COLO829 (cell line): Measurements from ENCODE around the gene MAN1C1.
"Not testable (repeated sequence)": the region's sequence is repeated elsewhere in the genome, so short reads cannot be mapped to it uniquely, and the experiment has no call there.

Experiments used
- DNase-seq: peaks from one replicate; pipeline ENCODE4 v3.0.0; 2012; ENCODE audit warnings: low spot score

Gene MAN1C1

GRCh38 chr1:25634896-25635295 lies 18.3 kb downstream of the MAN1C1 start:
- no peak for DNase-seq

DNA sequence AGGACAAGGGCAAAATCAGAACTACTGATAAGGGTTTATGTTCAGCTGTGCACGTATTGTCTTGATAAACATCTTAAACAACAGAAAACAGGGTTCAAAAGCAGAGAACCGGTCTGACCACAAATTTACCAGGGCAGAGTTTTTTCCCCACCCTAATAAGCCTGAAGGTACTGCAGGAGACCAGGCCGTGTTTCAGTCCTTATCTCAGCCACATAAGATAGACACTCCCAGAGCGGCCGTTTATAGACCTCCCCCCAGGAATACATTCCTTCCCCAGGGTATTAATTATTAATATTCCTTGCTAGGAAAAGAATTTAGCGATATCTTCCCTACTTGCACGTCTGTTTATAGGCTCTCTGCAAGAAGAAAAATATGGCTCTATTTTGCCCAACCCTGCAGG lies 19.6 kb downstream of the MAN1C1 start:
- DNase-seq, result not testable (repeated sequence)

DNA sequence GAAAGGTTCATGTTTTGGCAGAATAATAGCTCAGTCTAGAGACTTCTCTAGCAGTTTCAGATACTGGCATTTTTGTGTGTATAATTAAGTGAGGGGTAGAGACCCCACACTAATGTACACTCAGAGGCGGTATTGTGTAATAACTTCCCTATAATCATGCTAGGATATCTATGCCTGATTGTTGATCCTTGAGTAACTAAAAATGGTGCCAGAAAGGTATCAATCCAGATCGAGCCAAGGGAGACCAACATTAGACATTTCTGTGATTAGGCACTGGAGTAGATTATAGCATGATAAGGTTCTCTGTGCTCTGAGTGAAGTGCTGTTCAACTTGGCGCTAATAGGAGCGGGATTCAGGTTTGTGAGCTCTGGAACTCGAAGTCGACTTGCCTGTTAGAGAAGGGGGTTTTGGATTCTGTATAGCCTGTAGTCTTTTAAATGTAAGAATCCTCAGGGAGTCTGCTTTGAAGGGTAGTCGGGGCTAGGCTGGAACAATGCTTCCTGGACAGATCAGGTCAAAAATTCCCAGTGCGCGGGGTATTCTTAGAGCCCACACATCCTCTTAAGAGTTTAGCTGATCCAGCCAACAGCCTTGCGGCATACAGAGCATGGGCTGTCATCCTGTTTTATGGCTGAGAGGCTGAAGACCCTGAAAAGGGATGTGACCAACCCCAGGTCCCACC lies 24.2 kb downstream of the MAN1C1 start:
- DNase-seq, result no peak

DNA sequence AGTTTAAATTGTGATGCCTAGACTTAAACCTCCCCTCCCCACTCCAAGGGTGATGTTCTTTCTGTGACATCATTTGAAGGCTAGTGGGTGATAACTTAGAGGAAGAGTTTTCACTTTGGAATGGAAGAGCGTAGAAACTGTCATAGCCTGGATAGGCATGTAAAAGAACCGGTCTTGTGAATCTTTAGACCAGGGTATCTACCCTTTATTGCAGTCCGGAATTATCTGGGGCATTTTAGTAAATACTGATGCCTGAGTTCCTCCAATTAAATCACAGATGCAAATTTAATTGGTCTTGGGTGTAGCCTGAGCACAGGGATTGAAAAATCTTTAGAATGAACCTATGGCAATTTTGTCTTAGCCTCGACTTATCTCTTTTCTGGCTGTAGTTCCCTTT lies 24.7 kb downstream of the MAN1C1 start:
- DNase-seq, result no peak

GRCh38 chr1:25641931-25642573 lies 25.5 kb downstream of the MAN1C1 start:
- DNase-seq, result no peak

DNA sequence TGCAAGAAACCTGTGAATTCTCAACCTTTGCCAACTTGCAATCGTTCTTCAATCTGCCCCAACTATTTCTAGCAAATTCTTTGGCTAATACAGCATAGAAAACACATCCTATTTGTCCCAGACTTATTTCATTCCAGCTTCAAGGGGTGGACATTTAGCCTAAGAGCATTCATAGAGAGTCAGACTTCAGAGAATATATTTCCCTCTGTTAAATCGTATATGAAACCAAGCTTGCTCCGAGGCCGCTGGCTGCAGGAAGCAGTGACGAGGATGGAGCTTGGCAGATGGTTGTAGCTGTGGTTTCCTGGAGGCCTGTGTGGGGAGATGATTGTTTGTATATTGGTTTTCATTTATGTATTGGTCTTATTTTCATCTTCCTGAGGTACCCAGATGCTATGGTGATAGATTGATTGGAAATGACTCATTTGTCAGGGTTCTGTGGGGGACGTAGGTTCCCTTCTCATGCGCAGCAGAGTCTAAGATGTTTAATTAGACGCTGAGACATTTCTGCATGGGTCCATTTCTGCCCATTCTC lies 26.1 kb downstream of the MAN1C1 start:
- no peak for DNase-seq

GRCh38 chr1:25643929-25644328 lies 27.3 kb downstream of the MAN1C1 start:
- DNase-seq, result no peak

DNA sequence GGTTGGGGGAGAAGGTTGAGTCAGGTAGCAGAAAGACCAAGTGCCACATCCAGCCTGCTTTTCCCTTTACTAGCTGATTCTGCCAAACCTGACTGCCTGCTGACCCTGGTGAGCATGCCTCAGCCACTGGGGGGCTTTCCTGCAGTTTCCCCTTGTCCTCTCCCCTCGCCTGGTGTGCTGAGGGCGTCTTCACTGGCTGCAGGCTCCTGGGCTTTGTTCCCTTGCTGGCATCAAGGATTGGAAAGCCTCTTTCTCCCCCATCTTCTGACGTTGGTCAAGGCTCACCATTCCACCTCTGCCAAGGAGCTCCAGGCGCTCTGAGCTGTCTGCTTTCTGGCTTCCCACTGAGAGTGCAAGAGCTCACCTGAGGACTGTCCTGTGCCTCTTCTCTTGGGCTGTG lies 28.4 kb downstream of the MAN1C1 start:
- no peak for DNase-seq

GRCh38 chr1:25645637-25646400 lies 29.2 kb downstream of the MAN1C1 start:
- no peak for DNase-seq

- no peak for DNase-seq
Measured at GRCh38 chr1:25647106-25647505, 30.5 kb downstream of the MAN1C1 start.

DNA sequence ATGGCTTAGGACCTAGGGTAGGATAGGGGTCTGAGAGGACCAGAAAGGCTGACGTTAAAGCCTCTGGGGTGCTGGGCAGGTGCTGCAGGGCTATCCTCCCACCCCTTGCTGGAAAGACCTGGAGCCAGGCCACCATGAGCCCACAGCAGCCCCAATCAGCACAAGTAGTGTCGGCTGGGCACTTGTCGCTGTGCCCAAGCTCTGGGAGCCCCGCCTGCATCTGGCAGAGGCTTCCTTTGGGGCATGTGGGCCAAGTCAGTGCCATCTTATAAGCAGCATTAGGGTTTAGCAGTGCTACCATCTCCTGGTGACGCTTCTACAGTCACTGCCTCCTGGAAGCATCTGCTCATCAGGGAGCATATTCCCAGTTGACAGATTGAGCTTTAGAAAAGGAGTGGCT lies 31.3 kb downstream of the MAN1C1 start:
- no peak for DNase-seq

- no peak for DNase-seq
Measured at GRCh38 chr1:25648681-25649440, 32.3 kb downstream of the MAN1C1 start.

DNA sequence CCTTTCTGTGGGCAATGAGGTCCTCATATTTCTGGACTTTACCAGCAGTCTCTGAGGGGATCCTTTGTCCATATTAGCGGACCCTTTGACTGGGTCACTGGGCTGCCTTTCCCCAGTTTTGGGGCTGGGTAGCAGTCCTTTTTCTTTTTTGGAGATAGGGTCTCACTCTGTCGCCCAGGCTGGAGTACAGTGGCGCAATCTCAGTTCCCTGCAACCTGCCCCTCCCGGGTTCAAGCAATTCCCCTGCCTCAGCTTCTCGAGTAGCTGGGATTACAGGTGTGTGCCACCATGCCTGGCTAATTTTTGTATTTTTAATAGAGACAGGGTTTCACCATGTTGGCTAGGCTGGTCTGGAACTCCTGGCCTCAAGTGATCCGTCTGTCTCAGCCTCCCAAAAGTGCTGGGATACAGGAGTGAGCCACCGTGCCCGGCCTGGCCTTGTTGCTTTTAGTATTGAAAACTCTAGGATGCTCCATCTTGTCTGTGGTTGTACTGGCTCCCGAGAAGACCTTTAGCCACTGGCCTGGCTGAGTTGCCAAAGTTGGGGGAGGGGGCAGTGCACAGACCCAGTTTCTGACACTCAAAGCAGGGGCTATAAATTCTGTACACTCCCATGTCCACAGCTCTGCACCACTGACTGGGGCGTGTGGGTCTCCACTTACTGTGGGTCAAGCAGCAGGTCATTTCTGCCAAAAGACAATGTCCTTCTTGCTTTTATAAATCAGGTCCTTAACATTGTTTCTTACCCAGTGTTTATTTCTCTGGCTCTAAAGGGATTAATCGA lies 33.1 kb downstream of the MAN1C1 start:
- DNase-seq, result no peak

DNA sequence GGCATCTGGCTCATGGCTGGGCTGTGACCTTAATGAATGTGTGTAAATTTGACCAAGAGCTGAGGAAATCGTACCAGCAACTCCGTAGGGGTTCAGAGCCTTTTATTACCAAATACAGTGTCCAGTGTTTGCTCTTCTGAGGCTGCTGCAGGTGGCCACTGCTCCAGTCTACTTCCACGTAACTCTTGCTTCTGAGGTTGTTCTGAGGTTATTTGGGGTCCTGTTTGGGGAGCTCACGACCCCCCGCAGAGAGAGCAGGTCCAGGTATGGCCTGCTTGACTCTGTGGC lies 33.6 kb downstream of the MAN1C1 start:
- no peak for DNase-seq

DNA sequence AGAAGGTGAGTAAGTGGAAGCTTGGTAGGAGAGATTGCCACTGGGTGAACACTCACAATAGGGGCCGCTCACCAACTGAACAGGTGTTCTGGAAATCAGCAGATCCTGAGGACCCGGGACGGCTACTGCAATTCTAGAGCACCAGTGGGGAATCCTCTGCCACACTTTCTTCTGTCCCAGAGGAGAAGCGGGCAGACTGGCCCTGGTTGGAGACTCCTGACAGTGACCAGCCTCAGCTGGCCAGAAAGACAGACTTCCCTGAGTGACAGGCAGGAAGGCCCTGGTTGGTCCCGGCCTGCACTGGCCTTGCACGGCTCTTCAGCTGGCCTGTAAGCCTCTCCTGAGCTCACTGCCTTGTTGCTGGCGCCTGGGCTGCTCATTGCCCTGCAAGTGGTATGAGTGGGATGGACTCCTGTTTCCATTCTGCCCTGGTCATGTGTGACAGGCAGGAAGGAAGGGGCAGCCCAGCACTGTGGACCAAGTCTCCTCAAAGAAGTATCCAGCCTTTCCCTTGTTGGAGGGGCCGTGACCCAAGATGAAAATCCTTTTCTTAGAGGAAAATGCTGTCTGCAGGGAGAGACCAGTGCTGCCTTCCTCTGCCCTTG lies 34.5 kb downstream of the MAN1C1 start:
- no peak for DNase-seq

GRCh38 chr1:25651824-25652741 lies 35.5 kb downstream of the MAN1C1 start:
- DNase-seq, result no peak

DNA sequence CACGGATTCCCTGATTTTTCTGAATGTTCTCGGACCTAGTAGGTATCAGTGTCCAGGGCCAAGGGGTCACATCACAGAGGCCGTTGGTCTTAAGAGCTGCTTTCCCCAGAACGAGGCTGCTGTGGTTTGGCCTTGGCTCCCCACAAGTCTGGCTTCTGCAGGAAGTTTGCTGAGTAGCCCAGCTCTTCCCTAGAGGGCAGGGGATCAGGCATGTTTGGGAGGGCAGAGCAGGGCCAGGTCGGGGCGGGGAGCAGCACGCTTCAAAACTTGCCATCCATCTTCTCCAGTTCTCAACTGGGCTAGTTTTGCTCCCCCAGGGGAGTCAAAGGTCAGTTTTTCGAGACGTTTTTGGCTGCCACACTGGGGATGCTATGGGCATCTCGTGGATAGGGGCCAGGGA lies 37.0 kb downstream of the MAN1C1 start:
- DNase-seq, result no peak

- no peak for DNase-seq
Measured at GRCh38 chr1:25654109-25654660, 37.6 kb downstream of the MAN1C1 start.

DNA sequence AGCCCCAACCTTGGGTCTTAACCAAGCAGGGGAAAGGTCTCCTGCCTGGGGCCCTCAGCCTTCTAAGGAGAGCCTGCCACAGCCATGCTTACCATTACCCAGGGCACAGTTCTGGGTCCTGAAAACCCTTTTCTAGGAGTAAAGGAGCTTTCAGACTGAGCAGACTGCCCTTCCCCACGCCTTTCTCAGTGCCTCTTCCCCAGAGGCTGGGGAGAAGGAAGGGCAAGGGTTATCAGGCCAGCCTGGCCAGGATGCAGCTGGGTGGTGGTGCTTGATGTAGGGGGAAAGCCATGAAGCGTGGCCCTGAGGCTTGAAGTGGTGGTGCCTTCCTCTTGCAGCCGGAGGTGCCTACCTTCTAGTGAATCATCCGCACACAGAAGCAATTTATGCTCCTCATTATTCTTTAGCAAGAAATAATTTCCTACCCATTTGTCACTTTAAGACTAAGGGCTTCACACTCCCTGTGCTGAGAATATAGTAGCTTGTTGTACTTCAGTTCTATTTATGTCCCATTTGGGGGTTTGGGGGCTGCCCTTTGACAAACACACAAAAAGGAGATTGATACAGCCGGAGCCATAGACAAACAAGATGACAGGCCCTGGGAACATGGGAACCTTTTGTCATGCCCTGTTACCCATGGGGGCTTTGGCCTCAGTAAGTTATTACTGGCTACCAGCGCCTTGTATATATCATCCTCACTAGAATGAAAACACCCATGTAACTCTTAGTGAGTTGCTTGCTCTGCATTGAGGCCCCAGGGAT lies 40.7 kb downstream of the MAN1C1 start:
- no peak for DNase-seq
